Neural crest cell (in vitro differentiated cells): Measurements from ENCODE around the gene HOXD8. TPM values are rescaled to one million over a fixed set of nuclear protein-coding genes. Genes with fewer than 3 reads are reported as not detected.

Experiments used
- DNase-seq: peaks from one replicate; pipeline ENCODE4 v3.0.0; 2021; ENCODE audit warnings: low read depth, mixed read lengths, low spot score
- H3K27ac Mint-ChIP-seq: one replicate; pipeline ENCODE4 v1.8.0; 2021; ENCODE audit warnings: mild to moderate bottlenecking, mixed read lengths; ENCODE audit not compliant: unreplicated experiment
- H3K27me3 Mint-ChIP-seq: 2 replicates; pipeline ENCODE4 v1.8.0; 2021; ENCODE audit warnings: low read depth, mild to moderate bottlenecking, mixed read lengths
- H3K36me3 Mint-ChIP-seq: 2 replicates; pipeline ENCODE4 v1.8.0; 2021; ENCODE audit warnings: low read depth, mild to moderate bottlenecking, mixed read lengths
- H3K4me1 Mint-ChIP-seq: 2 replicates; pipeline ENCODE4 v1.8.0; 2021; ENCODE audit warnings: mixed read lengths
- H3K4me3 Mint-ChIP-seq: one replicate; pipeline ENCODE4 v1.8.0; 2021; ENCODE audit warnings: mild to moderate bottlenecking, mixed read lengths
- H3K9me3 Mint-ChIP-seq: 2 replicates; pipeline ENCODE4 v1.8.0; 2021; ENCODE audit warnings: mixed read lengths
- CTCF ChIP-seq: fragments of 200-600 bp; sonication (generic); conservative IDR thresholded peaks from 2 replicates; pipeline ENCODE4 v1.5.0; 2021; ENCODE audit warnings: antibody characterized with exemption, mild to moderate bottlenecking
- total RNA-seq: library from RNA; stranded (reverse); gene quantifications from 2 replicates; pipeline ENCODE4 v1.2.1, GENCODE V29; 2021

The HOXD8 gene
- total RNA-seq, 1 donor from 2014 or later, result not detected

GRCh38 chr2:176122052-176122682, 7.3 kb upstream of the HOXD8 start:
- no peaks in the 10 kb centered on the region for H3K9me3 Mint-ChIP-seq
- H3K27ac Mint-ChIP-seq, result no peak overlapping the region
- H3K27me3 Mint-ChIP-seq, result peaks cover 95% of the 10 kb centered on the region
- H3K4me3 Mint-ChIP-seq, result peak overlapping the region; percentile 73
- peaks cover 4% of the 10 kb centered on the region for H3K36me3 Mint-ChIP-seq
- DNase-seq, result no peak
- TF ChIP-seq CTCF, result peak; percentile 11
- H3K4me1 Mint-ChIP-seq, result no peaks in the 10 kb centered on the region

- H3K9me3 Mint-ChIP-seq, result no peaks in the 10 kb centered on the region
- no peak for TF ChIP-seq CTCF
- no peak within 1 kb of the TSS for H3K27ac Mint-ChIP-seq
- peaks cover 4% of the 10 kb centered on the region for H3K36me3 Mint-ChIP-seq
- no peaks in the 10 kb centered on the region for H3K4me1 Mint-ChIP-seq
- no peak for DNase-seq
- H3K4me3 Mint-ChIP-seq, result peak within 1 kb of the TSS; percentile 73
- H3K27me3 Mint-ChIP-seq, result peaks cover 96% of the 10 kb centered on the region
Measured at GRCh38 chr2:176122683-176123410, 6.7 kb upstream of the HOXD8 start, which contains the start of gene HOXD9. HOXD9 (plus strand) TSS chr2:176122719; CDS start chr2:176122769, 50 bp downstream.

GRCh38 chr2:176123411-176124109, 5.9 kb upstream of the HOXD8 start:
- H3K4me1 Mint-ChIP-seq, result peaks cover 6% of the 10 kb centered on the region
- TF ChIP-seq CTCF, result no peak
- no peak overlapping the region for H3K27ac Mint-ChIP-seq
- peaks cover 96% of the 10 kb centered on the region for H3K27me3 Mint-ChIP-seq
- peak overlapping the region; percentile 32 for H3K4me3 Mint-ChIP-seq
- H3K9me3 Mint-ChIP-seq, result no peaks in the 10 kb centered on the region
- DNase-seq, result no peak
- H3K36me3 Mint-ChIP-seq, result peaks cover 4% of the 10 kb centered on the region

GRCh38 chr2:176124110-176124946, 5.2 kb upstream of the HOXD8 start:
- Mint-ChIP-seq H3K4me3 (peak overlapping the region; percentile 39), H3K27me3 (peaks cover 96% of the 10 kb centered on the region), H3K36me3 (no peaks in the 10 kb centered on the region), H3K27ac (no peak overlapping the region), H3K9me3 (no peaks in the 10 kb centered on the region), H3K4me1 (peaks cover 10% of the 10 kb centered on the region)
- DNase-seq, result no peak
- no peak for TF ChIP-seq CTCF
